Transverse colon (tissue), 4 donors: Measurements from ENCODE around the gene GABRG2.

Source experiments
- CTCF ChIP-seq, 5 experiments: fragments of 200-600 bp in 3 of 5; fragments of 450-650 bp in 2 of 5; sonication (generic) in 3 of 5; IDR thresholded peaks; 1 replicate in 2 of 5; 2 replicates in 3 of 5; pipeline ENCODE4 v1.5.1; 2016 to 2017; ENCODE audit warnings: antibody characterized with exemption in 5 of 5, inconsistent platforms in 3 of 5, mild to moderate bottlenecking in 2 of 5, moderate library complexity in 1 of 5
- EP300 ChIP-seq: sonication (generic); formaldehyde crosslinking; IDR thresholded peaks from one replicate; pipeline ENCODE4 v1.6.1; 2017; ENCODE audit warnings: antibody characterized with exemption, low read depth
- POLR2A ChIP-seq: fragments of 450-650 bp; IDR thresholded peaks from one replicate; pipeline ENCODE4 v1.6.1; 2016; ENCODE audit warnings: antibody characterized with exemption, mild to moderate bottlenecking, moderate library complexity
- POLR2AphosphoS5 ChIP-seq, 3 donors: sonication (generic); formaldehyde crosslinking; IDR thresholded peaks; one replicate each; pipeline ENCODE4 v1.6.1; 2016; ENCODE audit warnings: antibody characterized with exemption in 3 of 3

DNA sequence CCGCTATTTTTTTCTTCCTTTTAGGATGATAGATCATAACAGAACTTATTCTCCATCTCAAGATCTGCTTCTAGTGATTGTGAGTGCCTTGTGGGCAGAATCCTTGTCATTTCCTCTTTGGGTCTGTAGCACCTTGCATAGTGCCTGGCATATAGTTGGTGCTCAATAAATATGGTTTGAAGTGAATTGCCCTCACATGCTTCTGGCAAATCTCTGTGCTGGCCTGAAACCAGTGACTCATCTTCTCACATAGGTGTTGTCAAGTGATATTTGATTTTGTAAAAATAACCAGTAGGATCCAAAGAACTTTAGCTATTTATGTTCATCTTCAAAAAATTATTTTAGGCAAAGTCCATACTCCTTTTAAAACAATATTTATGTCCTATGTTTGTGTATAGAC, 86.7 kb downstream of the GABRG2 start:
- TF ChIP-seq CTCF (IDR thresholded peaks at IDR 0.05) = no peak
- no peak for TF ChIP-seq POLR2A
- no peak for TF ChIP-seq EP300
- TF ChIP-seq POLR2AphosphoS5 (IDR thresholded peaks at IDR 0.05) = no peak
